GM10266 (cell line): ENCODE measurements around the gene NR1D2.

ENCODE experiments used
- DNase-seq: peaks from one replicate; pipeline ENCODE4 v3.0.0; 2012; ENCODE audit errors: extremely low spot score
- CTCF ChIP-seq: IDR thresholded peaks from 2 replicates; pipeline ENCODE4 v1.5.1; 2012; ENCODE audit warnings: mild to moderate bottlenecking, low read depth; ENCODE audit not compliant: control insufficient read depth, insufficient read depth; ENCODE audit errors: missing control alignments

The NR1D2 gene

GRCh38 chr3:23981136-23981535 is 36.0 kb downstream of the NR1D2 start:
- DNase-seq, result no peak
- no peak for TF ChIP-seq CTCF

- no peak for TF ChIP-seq CTCF
- no peak for DNase-seq
These were observed 36.9 kb downstream of the NR1D2 start for GRCh38 chr3:23981955-23982354.

- no peak for TF ChIP-seq CTCF
- no peak for DNase-seq
These were observed 39.8 kb downstream of the NR1D2 start for GRCh38 chr3:23984934-23985333.

GRCh38 chr3:23985747-23986544 is 40.9 kb downstream of the NR1D2 start:
- TF ChIP-seq CTCF, result no peak
- no peak for DNase-seq

GRCh38 chr3:23987356-23987755 is 42.3 kb downstream of the NR1D2 start:
- DNase-seq, result no peak
- no peak for TF ChIP-seq CTCF

GRCh38 chr3:23991306-23991682 is 46.2 kb downstream of the NR1D2 start:
- no peak for DNase-seq
- TF ChIP-seq CTCF, result no peak
